DMS153 (cell line): Measurements from ENCODE around the gene MAP4K4.
A peak's percentile ranks its signal among the peaks of the same experiment; 100 is the strongest.

Source experiments
- DNase-seq: peaks from one replicate; lab custom pipeline; 2025; lab: John Stamatoyannopoulos, UW

The MAP4K4 gene

DNA sequence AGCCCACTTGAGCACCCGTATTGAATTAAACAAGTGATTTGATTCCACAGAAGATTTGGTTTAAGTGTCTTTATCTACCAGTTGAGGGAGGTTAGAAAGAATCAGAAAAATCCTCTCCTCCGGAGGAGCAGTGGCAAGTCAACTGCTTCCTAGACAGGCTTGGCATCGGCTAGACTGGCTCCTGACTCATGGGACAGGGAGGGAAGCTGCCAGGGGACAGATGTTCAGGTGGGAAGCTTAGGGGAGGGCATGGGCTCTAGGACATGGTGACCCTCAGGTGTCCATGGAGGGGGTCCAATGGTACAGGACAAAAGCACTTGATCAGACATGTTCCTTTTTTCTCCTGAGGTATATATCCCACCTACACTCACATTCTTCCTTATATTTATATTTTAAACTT, 175.0 kb downstream of the MAP4K4 start:
- DNase-seq = no peak

DNA sequence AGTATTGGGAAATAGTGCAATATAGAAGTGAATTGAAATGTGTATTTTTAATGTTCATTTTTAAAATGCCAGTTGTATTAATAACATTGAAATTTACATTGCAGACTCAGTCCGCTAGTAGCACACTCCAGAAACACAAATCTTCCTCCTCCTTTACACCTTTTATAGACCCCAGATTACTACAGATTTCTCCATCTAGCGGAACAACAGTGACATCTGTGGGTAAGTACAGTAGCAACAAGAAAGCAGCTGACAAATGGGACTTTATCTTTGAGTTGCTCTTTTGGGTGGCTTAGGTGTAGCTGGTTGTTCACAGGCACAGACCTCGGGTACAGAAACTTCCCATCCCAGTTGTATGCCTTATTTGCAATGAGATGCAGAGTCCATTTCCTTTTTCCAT, 176.0 kb downstream of the MAP4K4 start:
- no peak for DNase-seq

DNA sequence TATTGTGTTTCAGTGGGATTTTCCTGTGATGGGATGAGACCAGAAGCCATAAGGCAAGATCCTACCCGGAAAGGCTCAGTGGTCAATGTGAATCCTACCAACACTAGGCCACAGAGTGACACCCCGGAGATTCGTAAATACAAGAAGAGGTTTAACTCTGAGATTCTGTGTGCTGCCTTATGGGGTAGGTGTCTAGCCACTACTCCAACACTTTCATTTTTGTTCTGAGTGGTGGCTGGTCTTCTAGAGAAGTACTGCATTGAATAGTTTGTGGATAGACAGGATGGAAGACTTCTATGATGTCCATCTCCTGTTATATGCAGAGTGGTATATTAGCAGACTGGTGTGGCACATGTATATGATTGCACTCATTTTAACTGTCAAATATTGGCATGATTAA, 176.6 kb downstream of the MAP4K4 start:
- no peak for DNase-seq

DNA sequence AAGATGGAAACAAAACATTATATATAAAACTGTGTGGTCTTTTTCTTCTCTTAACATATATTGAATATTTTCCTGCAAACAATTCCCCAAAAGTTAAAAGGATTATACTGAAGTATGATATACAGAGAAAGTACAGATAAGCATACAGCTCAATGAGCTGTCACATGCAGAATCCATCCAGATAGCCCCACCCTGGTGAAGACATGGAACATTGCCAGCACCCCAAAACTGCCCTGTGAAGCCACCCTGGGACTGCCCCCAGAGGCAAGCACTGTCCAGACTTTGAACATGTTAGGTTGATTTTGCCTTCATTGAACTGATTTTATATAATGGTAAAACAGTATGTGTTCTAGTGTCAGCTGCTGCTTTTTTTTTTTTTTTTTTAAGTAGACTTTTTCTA, 182.0 kb downstream of the MAP4K4 start:
- DNase-seq = no peak

DNA sequence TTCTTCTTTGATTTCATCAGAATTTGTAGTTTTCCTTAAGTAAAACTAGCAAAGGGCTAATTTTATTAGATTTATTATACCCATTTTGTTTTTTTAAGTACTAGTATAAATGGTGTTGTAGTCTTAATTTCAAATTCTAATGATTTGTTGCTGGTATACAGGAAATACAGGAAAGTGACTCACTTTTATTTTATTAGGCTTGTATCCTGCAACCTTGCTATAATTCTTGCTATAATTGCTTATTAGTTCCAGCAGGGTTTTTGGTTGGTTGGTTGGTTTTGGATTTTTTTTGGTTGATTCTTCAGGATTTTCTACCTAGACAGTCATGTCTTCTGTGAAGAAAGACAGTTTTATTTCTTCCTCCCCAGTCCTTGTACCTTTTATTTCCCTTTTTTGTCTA, 183.6 kb downstream of the MAP4K4 start:
- no peak for DNase-seq

DNA sequence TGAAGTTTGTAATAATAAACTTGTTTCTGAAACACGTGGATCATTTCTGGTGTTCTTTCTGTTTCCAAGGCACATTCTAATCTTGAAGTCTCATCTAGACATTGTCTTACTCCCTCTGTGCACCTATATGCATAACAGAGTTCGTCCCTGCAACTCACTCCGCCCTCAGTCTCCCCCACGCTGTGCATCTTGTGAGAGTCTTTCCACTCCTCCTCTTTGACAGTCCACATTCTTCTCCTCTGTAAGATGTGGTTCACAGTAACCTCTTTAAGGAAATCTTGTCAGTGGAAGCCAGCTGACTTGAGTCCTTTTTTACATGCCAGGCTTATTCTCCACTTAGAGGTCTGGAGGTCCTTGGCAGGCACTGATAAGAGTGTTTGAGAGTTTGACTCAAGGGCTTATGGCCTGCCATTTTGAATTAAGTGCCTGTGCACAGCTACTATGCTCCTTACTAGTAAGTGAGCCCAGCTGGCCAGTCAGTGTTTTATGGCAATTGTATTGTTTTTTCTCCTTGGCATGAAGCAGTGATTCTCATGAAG, 185.3 kb downstream of the MAP4K4 start:
- no peak for DNase-seq

DNA sequence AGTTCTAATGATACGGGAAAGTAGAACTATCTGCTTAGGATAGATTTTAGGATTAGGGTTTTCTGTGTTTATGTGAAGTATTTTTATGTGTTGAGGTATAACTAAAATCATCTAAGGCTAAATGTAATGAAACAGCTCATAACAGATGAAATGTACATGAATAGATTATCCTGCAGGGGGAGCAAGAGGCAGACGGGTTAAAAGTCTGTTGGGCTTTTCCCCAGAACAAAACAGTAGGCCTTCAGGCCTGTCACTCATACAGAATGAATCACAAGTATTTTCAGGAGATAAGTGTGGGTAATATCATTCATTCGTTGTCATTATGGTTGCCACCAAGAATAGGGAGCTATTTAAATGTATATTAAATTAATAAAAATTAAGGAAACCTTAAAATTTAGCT, 186.4 kb downstream of the MAP4K4 start:
- peak; percentile 52 for DNase-seq

DNA sequence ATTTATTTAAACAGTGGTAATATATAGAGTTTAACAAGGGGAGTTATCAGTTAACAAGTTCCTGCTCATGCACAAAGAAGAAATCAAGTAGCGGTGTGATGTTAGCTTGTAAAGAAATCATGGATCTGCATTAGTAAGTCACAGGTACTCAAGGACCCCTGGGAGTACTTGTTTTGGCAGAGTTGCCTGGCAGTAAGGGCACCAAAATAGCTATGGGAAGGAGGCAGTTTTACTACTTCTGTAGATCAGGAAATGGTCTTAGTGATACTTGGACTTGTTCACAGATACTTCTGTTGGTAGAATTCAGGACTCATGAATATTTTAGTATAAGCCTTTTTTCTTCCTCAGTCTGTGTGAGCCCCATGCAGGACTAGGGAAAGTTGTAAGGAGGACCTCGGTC, 186.9 kb downstream of the MAP4K4 start:
- no peak for DNase-seq

DNA sequence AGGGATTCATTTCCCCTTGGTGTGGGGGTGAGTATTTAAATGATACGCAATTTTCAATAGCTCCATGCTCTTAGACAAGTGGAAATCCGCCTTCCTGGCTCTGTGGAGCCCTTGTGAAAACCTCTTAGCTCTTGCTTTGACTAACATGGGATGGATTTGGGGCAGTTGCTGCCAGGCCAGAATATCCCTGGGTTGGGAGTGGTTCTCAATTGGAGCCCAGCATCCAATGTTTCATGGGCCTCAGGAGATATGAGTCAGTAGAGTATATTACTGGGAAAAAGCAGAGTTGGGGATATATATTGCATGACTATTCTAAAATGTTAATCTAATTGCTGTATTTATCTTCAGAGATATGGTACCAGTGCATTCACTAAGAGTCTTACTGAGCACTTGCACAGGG, 189.8 kb downstream of the MAP4K4 start:
- DNase-seq = no peak

DNA sequence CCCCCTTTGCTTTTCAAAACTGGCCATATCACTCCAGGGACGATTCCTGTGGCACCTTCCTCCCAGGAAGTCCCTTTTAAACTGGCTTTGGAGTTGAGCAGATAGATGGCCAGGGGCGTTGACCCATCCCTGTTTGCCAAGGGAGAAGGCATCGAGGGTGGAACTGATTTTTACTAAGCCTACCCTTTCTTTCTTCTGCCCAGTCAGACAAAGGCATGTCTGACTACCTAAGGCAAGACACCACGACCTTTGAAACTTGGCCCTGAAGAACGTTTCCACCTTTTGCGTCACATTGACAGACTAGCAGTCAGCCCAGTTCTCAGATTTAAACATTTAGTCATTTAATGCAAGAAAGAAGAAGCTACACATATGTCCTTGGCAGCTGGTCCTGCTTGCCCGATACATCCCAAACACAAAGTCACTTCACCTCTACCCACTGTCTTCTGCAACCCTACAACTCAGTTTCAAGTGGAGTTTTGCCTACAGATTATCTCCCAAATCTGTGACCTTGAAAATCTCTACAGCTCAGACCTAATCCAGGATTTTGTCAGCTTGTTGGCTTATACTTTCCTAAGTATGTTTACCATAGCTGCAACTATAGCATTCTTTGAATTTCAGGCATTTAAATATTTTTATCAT, 192.1 kb downstream of the MAP4K4 start:
- no peak for DNase-seq

DNA sequence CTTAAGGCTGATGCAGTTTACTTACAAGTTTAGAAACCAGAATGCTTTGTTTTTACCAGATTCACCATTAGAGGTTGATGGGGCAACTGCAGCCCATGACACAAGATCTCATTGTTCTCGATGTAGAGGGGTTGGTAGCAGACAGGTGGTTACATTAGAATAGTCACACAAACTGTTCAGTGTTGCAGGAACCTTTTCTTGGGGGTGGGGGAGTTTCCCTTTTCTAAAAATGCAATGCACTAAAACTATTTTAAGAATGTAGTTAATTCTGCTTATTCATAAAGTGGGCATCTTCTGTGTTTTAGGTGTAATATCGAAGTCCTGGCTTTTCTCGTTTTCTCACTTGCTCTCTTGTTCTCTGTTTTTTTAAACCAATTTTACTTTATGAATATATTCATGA, 194.9 kb downstream of the MAP4K4 start:
- no peak for DNase-seq

DNA sequence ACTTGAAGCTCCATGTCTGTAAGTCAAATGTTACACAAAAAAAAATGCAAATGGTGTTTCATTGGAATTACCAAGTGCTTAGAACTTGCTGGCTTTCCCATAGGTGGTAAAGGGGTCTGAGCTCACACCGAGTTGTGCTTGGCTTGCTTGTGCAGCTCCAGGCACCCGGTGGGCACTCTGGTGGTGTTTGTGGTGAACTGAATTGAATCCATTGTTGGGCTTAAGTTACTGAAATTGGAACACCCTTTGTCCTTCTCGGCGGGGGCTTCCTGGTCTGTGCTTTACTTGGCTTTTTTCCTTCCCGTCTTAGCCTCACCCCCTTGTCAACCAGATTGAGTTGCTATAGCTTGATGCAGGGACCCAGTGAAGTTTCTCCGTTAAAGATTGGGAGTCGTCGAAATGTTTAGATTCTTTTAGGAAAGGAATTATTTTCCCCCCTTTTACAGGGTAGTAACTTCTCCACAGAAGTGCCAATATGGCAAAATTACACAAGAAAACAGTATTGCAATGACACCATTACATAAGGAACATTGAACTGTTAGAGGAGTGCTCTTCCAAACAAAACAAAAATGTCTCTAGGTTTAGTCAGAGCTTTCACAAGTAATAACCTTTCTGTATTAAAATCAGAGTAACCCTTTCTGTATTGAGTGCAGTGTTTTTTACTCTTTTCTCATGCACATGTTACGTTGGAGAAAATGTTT, 196.3 kb downstream of the MAP4K4 start:
- DNase-seq = no peak

DNA sequence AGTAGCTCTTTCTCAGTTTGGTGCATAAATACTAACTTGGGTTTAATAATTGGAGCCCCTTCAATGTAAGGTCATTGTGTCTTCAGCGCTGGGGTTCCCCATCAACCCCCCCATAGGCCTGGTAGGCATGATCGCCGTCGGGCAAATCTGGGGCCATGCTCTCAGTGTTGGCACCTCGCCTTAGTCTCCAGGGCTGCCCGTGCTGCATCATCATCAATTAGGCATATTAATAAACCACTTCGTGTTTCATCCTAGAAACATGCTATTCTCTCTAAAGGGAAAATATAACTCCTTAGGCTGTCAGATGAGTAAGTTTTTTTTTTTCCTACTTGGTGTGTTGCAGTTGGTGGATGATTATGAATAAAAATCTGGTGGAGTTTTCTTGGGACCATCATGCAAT, 197.5 kb downstream of the MAP4K4 start:
- no peak for DNase-seq

DNA sequence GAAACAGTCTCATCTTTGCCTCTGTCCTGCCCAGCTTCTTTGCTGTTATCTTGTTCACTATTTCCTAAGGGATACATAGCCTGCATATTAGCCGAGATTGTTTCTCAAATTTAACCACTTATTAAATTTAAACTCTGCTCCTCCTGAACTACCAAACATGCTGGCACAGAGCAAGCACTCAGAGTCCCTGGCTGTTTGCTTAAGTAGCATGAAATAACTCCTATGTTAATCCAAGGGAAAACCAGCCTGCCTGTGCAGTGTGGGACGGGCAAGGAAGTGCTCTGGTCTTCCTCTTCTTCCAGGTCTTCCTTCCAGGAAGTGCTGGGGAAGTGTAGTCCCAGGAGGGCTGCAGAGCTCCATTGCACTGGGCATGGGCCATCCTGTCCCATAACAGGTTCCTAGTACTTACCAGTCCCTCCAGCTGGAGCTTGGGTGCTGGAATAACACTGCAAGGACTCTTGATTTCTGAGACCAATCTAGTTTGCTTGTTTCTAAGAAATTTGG, 198.4 kb downstream of the MAP4K4 start:
- DNase-seq = no peak

DNA sequence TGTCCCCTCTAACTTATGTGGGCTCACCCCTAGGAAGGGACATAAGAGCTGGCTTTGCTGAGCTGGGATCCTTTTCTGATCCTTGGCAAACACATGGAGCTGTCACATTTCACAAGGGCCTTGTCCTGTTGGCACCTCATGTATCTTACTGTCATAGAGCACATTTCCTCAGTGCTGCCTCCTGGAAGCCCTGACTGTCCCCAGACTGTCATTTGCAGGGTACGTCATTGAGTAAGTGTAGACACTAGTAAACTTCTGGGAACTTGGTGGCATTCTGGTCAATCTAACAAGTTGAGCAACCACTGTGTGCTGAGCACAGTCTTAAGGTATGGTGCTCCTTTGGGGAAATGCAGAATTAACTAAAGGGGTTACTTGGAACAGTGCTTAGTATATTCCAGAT, 199.8 kb downstream of the MAP4K4 start:
- DNase-seq = no peak

DNA sequence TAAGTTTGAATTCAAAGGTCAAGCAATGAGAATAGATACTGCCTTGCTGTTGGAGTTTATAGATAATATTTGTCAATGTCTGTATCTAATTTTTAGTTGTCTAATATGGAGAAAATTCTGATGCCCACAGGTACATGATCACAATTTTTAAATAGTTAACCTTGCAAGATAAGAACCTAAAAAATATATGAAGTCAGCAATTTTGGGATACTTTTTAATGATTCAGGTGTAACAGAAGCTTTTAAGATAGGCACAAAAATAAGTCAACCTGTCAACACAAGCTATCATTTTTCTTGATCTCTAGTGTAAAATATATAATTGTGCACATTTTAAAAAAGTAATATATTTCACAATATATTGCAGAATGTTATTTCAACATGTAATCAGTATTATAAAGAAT, 201.8 kb downstream of the MAP4K4 start:
- no peak for DNase-seq

DNA sequence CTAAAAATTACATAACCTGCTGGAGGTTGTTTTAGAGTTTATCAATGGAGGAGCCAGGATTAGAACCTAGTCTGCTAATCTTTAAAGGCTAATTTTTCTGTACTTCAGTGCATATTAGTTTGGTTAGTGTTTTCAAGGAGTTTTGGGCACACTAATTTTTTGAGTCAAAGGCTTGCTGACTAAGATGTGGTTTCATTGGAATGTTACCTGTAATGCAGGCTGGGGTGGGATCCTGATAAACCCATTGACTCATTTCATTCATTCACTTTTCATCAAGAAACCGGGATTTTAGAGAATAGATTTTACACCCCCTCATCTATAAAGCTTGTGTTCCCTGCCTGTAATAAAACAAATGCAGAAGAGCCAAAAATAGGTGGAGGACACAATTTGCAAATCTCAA, 202.4 kb downstream of the MAP4K4 start:
- no peak for DNase-seq

DNA sequence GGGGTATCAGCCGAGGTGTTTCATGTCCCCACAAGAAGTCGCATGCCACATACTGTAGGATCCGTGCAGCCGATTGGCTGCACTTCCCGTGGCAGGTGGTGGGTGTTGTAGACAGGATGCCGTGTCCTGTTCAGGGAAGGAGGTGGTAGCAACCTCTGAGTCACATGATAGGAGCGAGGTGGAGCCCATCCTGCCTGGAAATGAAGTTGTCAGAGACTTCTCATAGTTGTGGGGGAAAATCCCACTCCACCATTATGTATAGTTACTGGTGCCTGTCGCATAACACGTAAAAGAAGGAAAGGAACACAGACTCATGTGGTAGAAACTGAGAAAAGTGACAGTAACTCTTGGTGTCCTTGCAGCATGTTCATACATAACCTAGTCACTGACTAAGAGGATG, 202.9 kb downstream of the MAP4K4 start:
- no peak for DNase-seq

DNA sequence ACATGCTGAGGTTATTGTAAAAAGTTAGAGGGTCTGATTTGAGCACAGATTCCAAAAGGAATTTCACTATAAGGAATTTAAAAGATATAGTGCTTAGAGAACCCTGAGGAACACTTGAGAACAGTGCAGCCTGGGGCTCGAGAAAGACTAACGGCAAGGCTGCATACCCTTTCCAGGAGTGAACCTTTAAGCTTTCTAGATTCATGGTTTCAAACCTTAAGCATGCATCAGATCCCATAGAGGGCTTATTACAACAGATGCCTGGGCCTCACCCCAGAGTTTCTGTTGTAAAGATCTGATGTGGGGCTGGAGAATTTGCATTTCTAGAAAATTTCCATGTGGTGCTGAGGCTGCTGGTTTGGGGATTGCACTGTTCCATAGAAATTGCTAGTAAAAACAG, 203.7 kb downstream of the MAP4K4 start:
- DNase-seq = no peak

DNA sequence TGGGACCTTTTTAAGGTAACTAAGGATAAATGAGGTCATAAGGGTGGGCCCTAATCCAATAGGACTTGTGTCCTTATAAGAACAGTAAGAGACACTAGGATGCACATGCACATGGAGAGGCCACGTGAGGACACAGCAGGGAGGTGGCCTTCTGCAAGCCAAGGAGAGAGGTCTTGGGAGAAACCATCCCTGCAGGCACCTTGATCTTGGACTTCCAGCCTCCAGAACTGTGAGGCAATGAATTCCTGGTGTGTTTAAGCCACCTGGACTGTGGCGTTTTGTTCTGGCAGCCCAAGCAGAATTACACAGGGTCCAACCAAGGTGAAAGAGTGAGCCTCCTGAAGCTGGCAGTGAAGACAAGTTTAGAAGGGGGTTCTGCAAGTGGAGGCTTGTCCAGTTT, 204.7 kb downstream of the MAP4K4 start:
- no peak for DNase-seq

DNA sequence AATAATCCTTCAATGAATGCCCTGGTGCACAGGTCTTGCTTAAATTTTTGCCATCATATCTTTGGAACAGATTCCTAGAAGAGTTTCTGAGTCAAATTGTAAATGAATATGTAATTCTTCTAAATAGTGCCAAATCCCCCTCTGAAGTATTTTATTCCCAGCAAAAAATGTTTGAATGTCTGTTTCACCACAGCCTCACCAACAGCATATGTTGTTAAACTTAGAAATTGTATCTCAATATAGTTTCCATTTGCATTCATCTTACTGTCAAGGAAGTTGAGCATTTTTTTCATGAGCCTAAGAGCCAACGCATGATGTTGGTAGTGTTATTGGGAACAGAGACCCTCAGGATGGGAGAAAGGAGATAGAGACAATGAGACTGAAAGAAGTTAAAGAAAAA, 207.4 kb downstream of the MAP4K4 start:
- DNase-seq = no peak

DNA sequence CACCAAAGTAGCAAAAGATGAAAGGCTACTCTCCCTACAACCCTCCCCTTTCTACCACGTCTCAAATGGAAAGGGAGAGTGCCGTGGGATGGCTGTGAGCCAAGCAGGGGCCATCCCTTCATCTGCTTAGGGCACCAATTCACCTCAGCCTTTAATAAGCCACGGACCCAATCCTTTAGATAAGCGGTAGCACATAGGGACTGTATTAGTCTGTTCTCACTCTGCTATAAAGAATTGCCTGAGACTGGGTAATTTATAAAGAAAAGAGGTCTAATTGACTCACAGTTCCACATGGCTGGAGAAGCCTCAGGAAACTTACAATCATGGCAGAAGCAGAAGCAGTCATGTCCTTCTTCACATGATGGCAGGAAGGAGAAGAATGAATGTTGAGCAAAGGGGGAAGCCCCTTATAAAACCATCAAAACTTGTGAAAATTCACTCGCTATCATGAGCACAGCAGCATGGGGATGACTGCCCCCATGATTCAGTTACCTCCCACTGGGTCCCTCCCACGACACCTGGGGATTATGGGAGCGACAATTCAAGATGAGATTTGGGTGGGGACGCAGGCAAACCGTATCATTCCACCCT, 208.3 kb downstream of the MAP4K4 start:
- DNase-seq = no peak

DNA sequence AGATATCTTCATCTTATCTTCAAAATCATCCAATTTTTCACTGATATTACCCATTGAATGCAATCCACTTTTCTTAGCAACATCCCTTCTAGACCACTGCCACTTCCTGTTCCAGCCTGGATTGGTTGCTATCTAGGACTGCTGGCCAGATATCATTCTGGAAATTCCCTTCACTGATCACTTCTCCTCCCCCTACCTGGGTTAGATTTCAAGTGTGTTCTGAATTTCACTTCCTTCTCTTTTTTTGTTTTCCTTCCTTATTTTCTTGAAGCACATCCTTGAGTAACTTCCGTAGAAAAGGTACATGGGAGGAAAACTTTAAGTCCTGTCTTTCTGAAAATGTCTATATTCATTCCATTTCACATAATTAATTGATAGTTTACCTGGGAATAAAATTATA, 212.3 kb downstream of the MAP4K4 start:
- no peak for DNase-seq
